BLaER1 treated with 17β-estradiol and CSF1 and Interleukin-3, amounts not matched to agents 10 nM and 100 nM (cell line): ENCODE measurements around the gene LKAAEAR1.

Experiments
- H3K27ac ChIP-seq, 11 experiments: shearing (Covaris generic); formaldehyde crosslinking; 2 replicates each; pipeline ENCODE4 v1.8.1; 2022
- H3K27me3 ChIP-seq, 11 experiments: shearing (Covaris generic); formaldehyde crosslinking; 2 replicates each; pipeline ENCODE4 v1.8.1; 2022
- H3K36me3 ChIP-seq, 11 experiments: shearing (Covaris generic); formaldehyde crosslinking; 2 replicates each; pipeline ENCODE4 v1.8.1; 2022
- H3K4me1 ChIP-seq, 10 experiments: shearing (Covaris generic); formaldehyde crosslinking; 2 replicates each; pipeline ENCODE4 v1.8.1; 2022
- H3K4me2 ChIP-seq, 11 experiments: shearing (Covaris generic); formaldehyde crosslinking; 2 replicates each; pipeline ENCODE4 v1.8.1; 2022
- H3K4me3 ChIP-seq, 10 experiments: shearing (Covaris generic); formaldehyde crosslinking; 2 replicates each; pipeline ENCODE4 v1.8.1; 2022
- H3K9ac ChIP-seq, 11 experiments: shearing (Covaris generic); formaldehyde crosslinking; 2 replicates each; pipeline ENCODE4 v1.8.1; 2022
- H3K9me3 ChIP-seq, 11 experiments: shearing (Covaris generic); formaldehyde crosslinking; replicated peaks in 1 of 11; 2 replicates each; pipeline ENCODE4 v1.8.1; 2022
- H4K20me1 ChIP-seq, 11 experiments: shearing (Covaris generic); formaldehyde crosslinking; 2 replicates each; pipeline ENCODE4 v1.8.1; 2022
- Cebpa-rat ChIP-seq, 11 experiments: shearing (Covaris generic); IDR thresholded peaks; 2 replicates each; pipeline ENCODE4 v1.8.1; 2022

The LKAAEAR1 gene

DNA sequence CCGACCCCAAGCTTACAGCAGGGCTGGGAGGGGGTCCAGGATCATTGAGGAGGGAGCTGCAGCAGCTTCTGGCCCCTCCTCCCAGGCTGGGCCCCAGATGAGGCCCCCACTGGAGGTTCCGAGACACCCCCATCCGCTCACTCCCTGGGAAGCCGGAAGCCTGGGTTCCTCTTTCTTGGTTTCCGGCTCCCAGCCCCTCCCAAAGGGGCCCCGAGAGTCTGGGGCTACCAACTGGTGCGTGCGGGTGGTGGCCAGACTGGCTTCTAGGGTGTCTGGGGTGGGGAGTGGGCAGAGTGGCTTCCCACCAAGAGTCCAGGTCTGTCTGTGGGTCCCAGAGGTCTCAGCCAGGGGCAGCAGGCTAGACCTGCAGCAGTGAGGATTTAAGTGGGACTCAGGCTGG is 7.1 kb downstream of the LKAAEAR1 start:
- peak overlapping the region; percentile 93 to 100 (median 99) for H3K4me2 ChIP-seq
- no peak for TF ChIP-seq Cebpa-rat (IDR thresholded peaks at IDR 0.05)
- H3K27ac ChIP-seq, result peak overlapping the region; percentile 78 to 95 (median 92)
- no peaks in the 10 kb centered on the region for H3K27me3 ChIP-seq
- peak overlapping the region; percentile 86 to 93 (median 91) for H3K9ac ChIP-seq
- H4K20me1 ChIP-seq, result peaks cover 36 to 71% (median 60%) of the 10 kb centered on the region in 11 experiments; a peak in 21 of 22 replicates
- no peaks in the 10 kb centered on the region for H3K9me3 ChIP-seq
- H3K4me1 ChIP-seq, result peaks cover 61 to 93% (median 81%) of the 10 kb centered on the region in 10 experiments
- H3K36me3 ChIP-seq, result peaks cover 14 to 47% (median 42%) of the 10 kb centered on the region in 11 experiments
- H3K4me3 ChIP-seq, result peak overlapping the region; percentile 75 to 98 (median 88)

DNA sequence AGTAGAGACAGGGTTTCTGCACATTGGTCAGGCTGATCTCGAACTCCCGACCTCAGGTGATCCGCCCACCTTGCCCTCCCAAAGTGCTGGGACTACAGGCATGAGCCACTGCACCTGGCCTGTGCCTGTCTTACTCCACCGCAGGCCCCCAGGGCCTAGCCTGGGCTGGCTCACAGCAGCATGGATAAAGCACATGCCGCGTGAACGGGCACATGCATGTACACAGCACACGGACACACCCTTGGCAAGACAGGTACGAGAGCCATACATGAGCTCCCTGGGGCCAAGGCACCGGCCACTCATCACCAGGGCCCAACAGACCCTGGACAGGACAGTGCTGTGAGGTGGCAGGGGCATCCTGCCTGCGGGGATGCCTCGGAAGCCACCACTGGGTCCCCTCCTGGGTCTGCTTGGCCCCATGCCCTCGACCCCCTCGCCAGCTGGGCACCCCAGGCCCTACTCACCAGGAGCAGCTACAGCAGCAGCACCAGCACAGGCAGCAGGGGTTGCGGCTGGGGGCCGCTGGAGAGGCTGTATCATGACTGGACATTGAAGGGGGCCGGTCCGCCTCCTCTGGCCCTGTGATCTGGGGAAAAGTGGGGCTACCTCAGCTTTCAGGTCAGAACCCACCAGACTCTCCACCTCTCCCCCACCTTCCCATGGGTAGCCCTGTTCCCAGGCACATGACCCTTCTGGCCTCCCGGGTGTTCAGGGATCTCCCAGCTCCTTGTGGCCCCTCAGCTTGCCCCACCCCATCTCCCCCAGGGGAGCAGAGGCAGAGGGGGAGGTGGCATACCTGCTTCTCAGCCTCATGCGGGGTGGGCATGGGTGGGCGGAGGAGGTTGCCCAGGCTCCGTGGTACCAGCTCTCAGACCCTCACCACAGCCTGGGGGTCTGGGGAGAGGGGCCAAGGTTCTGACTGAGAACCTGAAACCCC is 7.9 kb downstream of the LKAAEAR1 start:
- Histone ChIP-seq H3K9ac (peak overlapping the region; percentile 86 to 93 (median 91)), H3K27ac (peak overlapping the region; percentile 78 to 95 (median 92))
- no peak for TF ChIP-seq Cebpa-rat (IDR thresholded peaks at IDR 0.05)

DNA sequence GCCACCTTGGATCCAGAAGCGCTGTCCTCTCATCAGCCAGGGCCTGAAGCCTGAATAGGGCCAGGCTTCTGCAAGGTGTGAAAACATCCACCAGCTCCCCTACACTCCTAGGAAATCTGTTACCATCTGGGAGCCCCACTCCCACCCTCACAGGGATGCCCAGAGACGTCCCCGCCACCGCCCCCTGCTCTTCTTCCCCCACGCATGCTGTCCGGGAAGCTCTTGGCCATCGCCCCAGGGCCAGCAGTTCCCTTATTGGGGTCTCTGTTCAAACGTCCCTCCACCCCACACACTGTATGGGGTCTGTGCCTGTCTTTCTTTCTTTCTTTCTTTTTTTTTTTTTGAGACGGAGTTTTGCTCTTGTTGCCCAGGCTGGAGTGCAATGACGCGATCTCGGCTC is 8.6 kb downstream of the LKAAEAR1 start:
- H3K9ac ChIP-seq, result peak overlapping the region in 2 of 11 experiments; percentile 23 to 90; a peak in 4 of 22 replicates
- H3K4me2 ChIP-seq, result peak overlapping the region; percentile 93 to 100 (median 99)

More for the DNA sequence above, 7.9 kb downstream of the LKAAEAR1 start:
- peaks cover 44 to 78% (median 64%) of the 10 kb centered on the region in 11 experiments; a peak in 21 of 22 replicates for H4K20me1 ChIP-seq
- peak overlapping the region; percentile 93 to 100 (median 99) for H3K4me2 ChIP-seq
- no peaks in the 10 kb centered on the region for H3K27me3 ChIP-seq
- no peaks in the 10 kb centered on the region for H3K9me3 ChIP-seq
- H3K36me3 ChIP-seq, result peaks cover 14 to 52% (median 43%) of the 10 kb centered on the region in 11 experiments
- H3K4me1 ChIP-seq, result peaks cover 61 to 93% (median 81%) of the 10 kb centered on the region in 10 experiments
- H3K4me3 ChIP-seq, result peak overlapping the region; percentile 75 to 98 (median 88)

DNA sequence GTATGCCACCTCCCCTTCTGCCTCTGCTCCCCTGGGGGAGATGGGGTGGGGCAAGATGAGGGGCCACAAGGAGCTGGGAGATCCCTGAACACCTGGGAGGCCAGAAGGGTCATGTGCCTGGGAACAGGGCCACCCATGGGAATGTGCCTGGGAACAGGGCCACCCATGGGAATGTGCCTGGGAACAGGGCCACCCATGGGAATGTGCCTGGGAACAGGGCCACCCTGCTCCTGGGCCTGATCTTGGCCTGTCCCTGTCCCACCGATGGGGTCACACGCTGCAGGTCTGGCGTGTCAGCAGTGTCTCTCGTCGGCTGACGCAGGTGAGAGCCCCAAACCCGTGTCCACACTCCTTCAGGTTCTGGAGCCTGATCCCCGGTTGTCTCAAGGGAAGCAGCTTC is 9.2 kb downstream of the LKAAEAR1 start:
- H3K27ac ChIP-seq, result no peak overlapping the region
- peak overlapping the region in 1 of 11 experiments; percentile 23; a peak in 2 of 22 replicates for H3K9ac ChIP-seq
- peak overlapping the region in 3 of 10 experiments; percentile 75 to 92 (median 86); a peak in 2 of 20 replicates for H3K4me3 ChIP-seq
- no peaks in the 10 kb centered on the region for H3K27me3 ChIP-seq
- H3K4me2 ChIP-seq, result peak overlapping the region; percentile 93 to 100 (median 99)
- H3K4me1 ChIP-seq, result peaks cover 56 to 93% (median 83%) of the 10 kb centered on the region in 10 experiments
- no peak for TF ChIP-seq Cebpa-rat (IDR thresholded peaks at IDR 0.05)
- H4K20me1 ChIP-seq, result peaks cover 47 to 91% (median 75%) of the 10 kb centered on the region in 11 experiments; a peak in 21 of 22 replicates
- no peaks in the 10 kb centered on the region for H3K9me3 ChIP-seq
- peaks cover 14 to 52% (median 43%) of the 10 kb centered on the region in 11 experiments for H3K36me3 ChIP-seq

More for the DNA sequence above, 8.6 kb downstream of the LKAAEAR1 start:
- peaks cover 14 to 52% (median 43%) of the 10 kb centered on the region in 11 experiments for H3K36me3 ChIP-seq
- no peaks in the 10 kb centered on the region for H3K9me3 ChIP-seq
- no peak overlapping the region for H3K27ac ChIP-seq
- H4K20me1 ChIP-seq, result peaks cover 46 to 85% (median 71%) of the 10 kb centered on the region in 11 experiments; a peak in 21 of 22 replicates
- peak overlapping the region in 5 of 10 experiments; percentile 75 to 98 (median 92); a peak in 6 of 20 replicates for H3K4me3 ChIP-seq
- no peak for TF ChIP-seq Cebpa-rat (IDR thresholded peaks at IDR 0.05)
- no peaks in the 10 kb centered on the region for H3K27me3 ChIP-seq
- peaks cover 58 to 93% (median 81%) of the 10 kb centered on the region in 10 experiments for H3K4me1 ChIP-seq

DNA sequence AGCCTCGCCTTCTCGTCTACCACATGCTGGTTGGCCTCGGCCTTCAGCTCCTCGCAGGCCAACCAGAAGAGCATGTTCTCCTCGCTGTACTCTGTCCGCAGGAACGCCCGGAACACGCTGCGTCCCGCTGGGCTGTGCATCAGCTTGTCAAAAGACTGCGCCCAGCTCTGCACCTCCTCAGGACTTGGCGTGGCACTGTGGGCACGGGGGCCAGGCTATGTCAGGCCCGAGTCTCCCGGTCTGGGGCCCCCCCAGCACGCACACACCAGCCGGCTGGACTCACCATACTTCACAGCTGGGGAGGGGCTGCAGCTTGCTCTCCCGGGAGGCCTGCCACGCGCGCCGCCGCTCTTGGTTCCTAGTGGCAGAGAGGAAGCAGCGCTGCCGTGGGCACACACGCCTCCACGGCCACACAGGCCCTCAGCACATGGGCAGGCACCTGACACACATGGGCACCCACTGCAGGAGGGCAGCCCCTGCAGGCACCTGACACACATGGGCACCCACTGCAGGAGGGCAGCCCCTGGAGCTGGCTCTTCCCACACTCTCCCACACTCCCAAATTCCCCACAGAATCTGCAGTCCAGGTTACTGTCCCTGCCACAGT is 9.9 kb downstream of the LKAAEAR1 start:
- Histone ChIP-seq H4K20me1 (peaks cover 49 to 95% (median 81%) of the 10 kb centered on the region in 11 experiments; a peak in 21 of 22 replicates), H3K4me3 (peak overlapping the region in 2 of 10 experiments; percentile 40 to 86; a peak in 4 of 20 replicates), H3K4me1 (peaks cover 56 to 100% (median 89%) of the 10 kb centered on the region in 10 experiments), H3K27me3 (no peaks in the 10 kb centered on the region), H3K9ac (peak overlapping the region in 8 of 11 experiments; percentile 14 to 69 (median 31); a peak in 3 of 22 replicates), H3K27ac (no peak overlapping the region), H3K4me2 (peak overlapping the region; percentile 93 to 100 (median 99)), H3K9me3 (no peaks in the 10 kb centered on the region), H3K36me3 (peaks cover 14 to 52% (median 43%) of the 10 kb centered on the region in 11 experiments)
- no peak for TF ChIP-seq Cebpa-rat (IDR thresholded peaks at IDR 0.05)

DNA sequence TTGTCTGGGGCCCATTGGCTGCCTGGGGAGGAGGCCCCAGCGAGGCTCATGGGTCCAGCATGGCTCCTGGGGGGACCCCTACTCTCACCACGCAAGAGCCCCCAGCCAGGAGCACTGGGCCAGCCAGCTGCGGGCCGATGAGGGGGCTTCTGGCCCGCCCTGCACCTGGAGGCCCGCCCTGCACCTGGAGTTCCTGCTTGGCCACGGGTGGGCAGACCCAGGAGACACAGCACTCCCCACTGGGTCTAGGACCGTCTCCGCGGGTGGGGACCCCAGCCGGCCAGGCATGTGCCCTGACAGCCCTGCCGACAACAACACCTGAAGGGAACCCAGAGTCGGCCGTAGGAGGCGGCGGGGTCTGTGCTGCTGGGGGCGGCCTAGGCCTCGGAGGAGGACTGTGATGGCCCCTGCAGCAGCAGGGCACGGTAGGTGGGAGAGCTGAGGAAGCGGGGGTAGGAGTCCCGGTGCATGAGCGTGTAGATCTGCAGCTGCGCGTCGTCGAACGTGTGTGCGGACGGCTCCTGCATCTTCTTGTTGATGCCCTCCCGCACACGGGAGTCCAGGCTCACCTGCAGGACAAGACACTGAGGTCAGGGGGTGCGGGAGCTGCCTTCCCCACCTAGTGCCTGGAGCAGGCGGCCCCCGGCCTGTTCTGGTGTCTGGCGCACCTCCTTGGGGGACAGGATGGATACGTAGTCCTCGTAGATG is 10.6 kb downstream of the LKAAEAR1 start:
- Histone ChIP-seq H3K4me1 (peaks cover 62 to 100% (median 96%) of the 10 kb centered on the region in 10 experiments), H3K27me3 (no peaks in the 10 kb centered on the region), H3K36me3 (peaks cover 14 to 52% (median 43%) of the 10 kb centered on the region in 11 experiments), H3K9ac (peak overlapping the region in 9 of 11 experiments; percentile 45 to 69 (median 51); a peak in 12 of 22 replicates), H3K4me3 (peak overlapping the region in 2 of 10 experiments; percentile 18 to 40; a peak in 5 of 20 replicates), H3K4me2 (peak overlapping the region; percentile 93 to 100 (median 99)), H3K9me3 (no peaks in the 10 kb centered on the region), H3K27ac (0 out of 22 replicates have a peak overlapping the region, but pooled peaks of 2 of the 11 experiments have one; percentile 11 to 55), H4K20me1 (peaks cover 49 to 100% (median 84%) of the 10 kb centered on the region in 11 experiments; a peak in 21 of 22 replicates)
- no peak for TF ChIP-seq Cebpa-rat (IDR thresholded peaks at IDR 0.05)

DNA sequence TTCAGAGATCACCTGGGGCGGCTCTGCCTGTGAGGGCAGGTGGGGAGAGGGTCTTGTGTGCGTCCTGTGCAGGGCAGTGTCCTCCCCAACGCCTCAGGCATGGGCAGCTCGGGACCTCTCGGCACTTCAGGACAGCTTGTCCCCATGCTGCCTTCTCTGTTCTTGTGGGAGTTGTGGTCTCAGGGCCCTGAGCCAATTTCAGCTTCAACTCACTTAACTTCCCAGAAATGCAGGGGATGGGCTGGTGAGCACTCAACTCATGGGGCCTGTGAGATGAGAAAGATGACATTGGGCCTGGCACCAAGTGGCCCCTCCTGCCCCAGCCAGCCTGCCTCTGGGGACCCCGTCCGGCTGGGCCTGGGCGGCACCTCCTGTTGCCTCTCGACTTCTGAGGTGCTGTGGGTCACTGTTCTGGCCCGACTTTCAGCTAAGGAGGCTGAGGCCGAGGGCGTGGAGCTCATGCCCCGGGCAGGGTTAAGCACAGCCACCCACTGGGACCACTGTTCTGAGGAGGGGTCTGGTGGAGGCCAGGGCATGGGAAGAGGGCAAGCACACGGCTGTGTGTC is 11.6 kb downstream of the LKAAEAR1 start:
- H3K4me2 ChIP-seq, result peak overlapping the region; percentile 93 to 100 (median 99)

More for the DNA sequence above, 11.6 kb downstream of the LKAAEAR1 start:
- peaks cover 46 to 97% (median 78%) of the 10 kb centered on the region in 11 experiments; a peak in 21 of 22 replicates for H4K20me1 ChIP-seq
- H3K36me3 ChIP-seq, result peaks cover 14 to 52% (median 43%) of the 10 kb centered on the region in 11 experiments
- TF ChIP-seq Cebpa-rat (IDR thresholded peaks at IDR 0.05), result no peak
- H3K27me3 ChIP-seq, result no peaks in the 10 kb centered on the region
- H3K9ac ChIP-seq, result peak overlapping the region; percentile 21 to 69 (median 51); a peak in 19 of 22 replicates
- H3K27ac ChIP-seq, result peak overlapping the region in 7 of 11 experiments; percentile 39 to 55 (median 44); a peak in 14 of 22 replicates
- peaks cover 71 to 100% (median 99%) of the 10 kb centered on the region in 10 experiments for H3K4me1 ChIP-seq
- no peaks in the 10 kb centered on the region for H3K9me3 ChIP-seq
- H3K4me3 ChIP-seq, result peak overlapping the region in 4 of 10 experiments; percentile 1 to 51 (median 28); a peak in 5 of 20 replicates
